ENCODE results near the gene CEP112. TPM values are rescaled to one million over a fixed set of nuclear protein-coding genes. Genes with fewer than 3 reads are reported as not detected.
A peak's percentile ranks its signal among the peaks of the same experiment; 100 is the strongest.

CEP112 gene
- total and polyA plus RNA-seq, 2 experiments from 2014 or later, result 4.0 to 4.3 TPM

DNA sequence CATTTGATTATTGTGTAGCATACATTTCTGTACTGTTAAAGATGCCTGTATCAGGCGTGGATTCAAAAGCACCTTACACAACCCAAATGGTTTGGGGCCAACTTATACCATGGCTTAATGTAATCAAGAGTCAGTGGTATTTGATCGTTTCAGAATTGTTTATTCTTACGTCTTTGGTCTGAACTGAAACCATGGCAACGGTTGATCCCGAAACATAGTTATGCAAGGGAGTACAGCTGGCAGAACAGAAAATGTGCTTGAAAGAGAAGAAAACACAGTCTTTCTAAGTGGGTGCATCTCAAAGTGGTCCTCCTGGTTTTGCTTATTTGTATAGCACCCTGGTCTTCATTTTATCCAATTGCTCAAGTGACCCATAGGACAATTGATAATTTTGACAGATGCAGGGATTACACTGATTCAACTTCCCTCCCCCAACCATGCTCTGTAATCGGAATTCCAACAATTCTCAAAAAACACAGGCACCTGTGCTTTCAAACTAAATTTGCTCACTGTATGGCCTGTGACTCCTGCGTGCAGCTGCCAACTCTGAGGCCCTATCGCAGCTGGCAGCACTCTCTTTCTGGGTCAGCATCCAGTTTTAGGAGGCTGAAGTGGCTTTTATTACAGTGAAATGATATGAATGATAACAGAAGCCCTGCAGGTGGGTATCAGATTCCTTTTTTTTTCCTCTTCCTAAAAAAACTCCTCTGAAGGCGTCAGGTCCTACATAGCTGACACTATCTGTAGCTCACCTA, 553.5 kb downstream of the CEP112 start (continued):
- TF ChIP-seq, protein P1, sequence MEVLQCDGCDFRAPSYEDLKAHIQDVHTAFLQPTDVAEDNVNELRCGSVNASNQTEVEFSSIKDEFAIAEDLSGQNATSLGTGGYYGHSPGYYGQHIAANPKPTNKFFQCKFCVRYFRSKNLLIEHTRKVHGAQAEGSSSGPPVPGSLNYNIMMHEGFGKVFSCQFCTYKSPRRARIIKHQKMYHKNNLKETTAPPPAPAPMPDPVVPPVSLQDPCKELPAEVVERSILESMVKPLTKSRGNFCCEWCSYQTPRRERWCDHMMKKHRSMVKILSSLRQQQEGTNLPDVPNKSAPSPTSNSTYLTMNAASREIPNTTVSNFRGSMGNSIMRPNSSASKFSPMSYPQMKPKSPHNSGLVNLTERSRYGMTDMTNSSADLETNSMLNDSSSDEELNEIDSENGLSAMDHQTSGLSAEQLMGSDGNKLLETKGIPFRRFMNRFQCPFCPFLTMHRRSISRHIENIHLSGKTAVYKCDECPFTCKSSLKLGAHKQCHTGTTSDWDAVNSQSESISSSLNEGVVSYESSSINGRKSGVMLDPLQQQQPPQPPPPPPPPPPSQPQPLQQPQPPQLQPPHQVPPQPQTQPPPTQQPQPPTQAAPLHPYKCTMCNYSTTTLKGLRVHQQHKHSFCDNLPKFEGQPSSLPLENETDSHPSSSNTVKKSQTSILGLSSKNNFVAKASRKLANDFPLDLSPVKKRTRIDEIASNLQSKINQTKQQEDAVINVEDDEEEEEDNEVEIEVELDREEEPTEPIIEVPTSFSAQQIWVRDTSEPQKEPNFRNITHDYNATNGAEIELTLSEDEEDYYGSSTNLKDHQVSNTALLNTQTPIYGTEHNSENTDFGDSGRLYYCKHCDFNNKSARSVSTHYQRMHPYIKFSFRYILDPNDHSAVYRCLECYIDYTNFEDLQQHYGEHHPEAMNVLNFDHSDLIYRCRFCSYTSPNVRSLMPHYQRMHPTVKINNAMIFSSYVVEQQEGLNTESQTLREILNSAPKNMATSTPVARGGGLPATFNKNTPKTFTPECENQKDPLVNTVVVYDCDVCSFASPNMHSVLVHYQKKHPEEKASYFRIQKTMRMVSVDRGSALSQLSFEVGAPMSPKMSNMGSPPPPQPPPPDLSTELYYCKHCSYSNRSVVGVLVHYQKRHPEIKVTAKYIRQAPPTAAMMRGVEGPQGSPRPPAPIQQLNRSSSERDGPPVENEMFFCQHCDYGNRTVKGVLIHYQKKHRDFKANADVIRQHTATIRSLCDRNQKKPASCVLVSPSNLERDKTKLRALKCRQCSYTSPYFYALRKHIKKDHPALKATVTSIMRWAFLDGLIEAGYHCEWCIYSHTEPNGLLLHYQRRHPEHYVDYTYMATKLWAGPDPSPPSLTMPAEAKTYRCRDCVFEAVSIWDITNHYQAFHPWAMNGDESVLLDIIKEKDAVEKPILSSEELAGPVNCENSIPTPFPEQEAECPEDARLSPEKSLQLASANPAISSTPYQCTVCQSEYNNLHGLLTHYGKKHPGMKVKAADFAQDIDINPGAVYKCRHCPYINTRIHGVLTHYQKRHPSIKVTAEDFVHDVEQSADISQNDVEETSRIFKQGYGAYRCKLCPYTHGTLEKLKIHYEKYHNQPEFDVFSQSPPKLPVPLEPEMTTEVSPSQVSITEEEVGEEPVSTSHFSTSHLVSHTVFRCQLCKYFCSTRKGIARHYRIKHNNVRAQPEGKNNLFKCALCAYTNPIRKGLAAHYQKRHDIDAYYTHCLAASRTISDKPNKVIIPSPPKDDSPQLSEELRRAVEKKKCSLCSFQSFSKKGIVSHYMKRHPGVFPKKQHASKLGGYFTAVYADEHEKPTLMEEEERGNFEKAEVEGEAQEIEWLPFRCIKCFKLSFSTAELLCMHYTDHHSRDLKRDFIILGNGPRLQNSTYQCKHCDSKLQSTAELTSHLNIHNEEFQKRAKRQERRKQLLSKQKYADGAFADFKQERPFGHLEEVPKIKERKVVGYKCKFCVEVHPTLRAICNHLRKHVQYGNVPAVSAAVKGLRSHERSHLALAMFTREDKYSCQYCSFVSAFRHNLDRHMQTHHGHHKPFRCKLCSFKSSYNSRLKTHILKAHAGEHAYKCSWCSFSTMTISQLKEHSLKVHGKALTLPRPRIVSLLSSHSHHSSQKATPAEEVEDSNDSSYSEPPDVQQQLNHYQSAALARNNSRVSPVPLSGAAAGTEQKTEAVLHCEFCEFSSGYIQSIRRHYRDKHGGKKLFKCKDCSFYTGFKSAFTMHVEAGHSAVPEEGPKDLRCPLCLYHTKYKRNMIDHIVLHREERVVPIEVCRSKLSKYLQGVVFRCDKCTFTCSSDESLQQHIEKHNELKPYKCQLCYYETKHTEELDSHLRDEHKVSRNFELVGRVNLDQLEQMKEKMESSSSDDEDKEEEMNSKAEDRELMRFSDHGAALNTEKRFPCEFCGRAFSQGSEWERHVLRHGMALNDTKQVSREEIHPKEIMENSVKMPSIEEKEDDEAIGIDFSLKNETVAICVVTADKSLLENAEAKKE (CRISPR knock-in tag; IDR thresholded peaks at IDR 0.05), result no peak

DNA sequence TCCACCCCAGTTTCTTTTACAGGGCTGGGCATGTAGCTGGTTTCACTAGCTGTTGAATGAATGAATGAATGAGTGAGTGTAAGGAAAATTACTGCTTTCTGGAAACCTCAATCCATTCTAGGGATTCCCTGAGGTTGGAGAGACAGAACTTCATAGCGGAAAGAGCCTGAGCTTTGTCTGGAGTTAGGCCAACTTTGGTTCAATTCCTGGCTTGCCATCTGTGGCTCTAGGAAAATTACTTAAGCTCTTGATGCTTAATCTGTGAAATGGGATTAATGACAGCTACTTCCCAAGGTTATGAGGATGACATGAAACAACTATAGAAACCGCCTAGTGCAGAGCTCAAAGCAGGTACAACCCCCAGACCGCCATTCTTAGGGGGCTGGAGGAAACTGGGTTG, 554.1 kb downstream of the CEP112 start:
- no peak for ATAC-seq

More for the DNA sequence above, 554.1 kb downstream of the CEP112 start:
- Mint-ChIP-seq H3K36me3 (ENCODE audit: low read depth) (peaks cover 5% of the 10 kb centered on the region; the same call in 1 of the 3 replicates), H3K27ac (no peak overlapping the region), H3K27me3 (ENCODE audit: insufficient read depth, low read depth, poor library complexity) (no peaks in the 10 kb centered on the region), H3K4me3 (no peak overlapping the region), H3K4me1 (peaks cover 9% of the 10 kb centered on the region; the same call in 2 of the 3 replicates), H3K9me3 (peaks cover 6% of the 10 kb centered on the region; the same call in 2 of the 3 replicates)
- Histone ChIP-seq H3K4me2 (no peak overlapping the region), H2AFZ (0 out of 2 replicates have a peak overlapping the region, but pooled peaks have one; percentile 34), H3K27ac (ENCODE audit: low read depth) (no peak overlapping the region), H3K4me1 (ENCODE audit: insufficient read depth) (peaks cover 8% of the 10 kb centered on the region), H3K4me3 (no peak overlapping the region), H4K20me1 (replicated peaks; ENCODE audit: insufficient read depth) (no peaks in the 10 kb centered on the region), H3F3A (replicated peaks; ENCODE audit: low read depth) (no peaks in the 10 kb centered on the region), H3K79me2 (replicated peaks; ENCODE audit: insufficient read depth) (no peaks in the 10 kb centered on the region), H3K36me3 (ENCODE audit: insufficient read depth) (no peaks in the 10 kb centered on the region), H3K27me3 (ENCODE audit: insufficient read depth) (no peaks in the 10 kb centered on the region), H3K9me2 (ENCODE audit: insufficient read depth) (no peaks in the 10 kb centered on the region)
- no peak for DNase-seq (ENCODE audit: low spot score)
- TF ChIP-seq POLR2AphosphoS5 (IDR thresholded peaks at IDR 0.05; ENCODE audit: low read depth), result no peak
- TF ChIP-seq, protein P2, sequence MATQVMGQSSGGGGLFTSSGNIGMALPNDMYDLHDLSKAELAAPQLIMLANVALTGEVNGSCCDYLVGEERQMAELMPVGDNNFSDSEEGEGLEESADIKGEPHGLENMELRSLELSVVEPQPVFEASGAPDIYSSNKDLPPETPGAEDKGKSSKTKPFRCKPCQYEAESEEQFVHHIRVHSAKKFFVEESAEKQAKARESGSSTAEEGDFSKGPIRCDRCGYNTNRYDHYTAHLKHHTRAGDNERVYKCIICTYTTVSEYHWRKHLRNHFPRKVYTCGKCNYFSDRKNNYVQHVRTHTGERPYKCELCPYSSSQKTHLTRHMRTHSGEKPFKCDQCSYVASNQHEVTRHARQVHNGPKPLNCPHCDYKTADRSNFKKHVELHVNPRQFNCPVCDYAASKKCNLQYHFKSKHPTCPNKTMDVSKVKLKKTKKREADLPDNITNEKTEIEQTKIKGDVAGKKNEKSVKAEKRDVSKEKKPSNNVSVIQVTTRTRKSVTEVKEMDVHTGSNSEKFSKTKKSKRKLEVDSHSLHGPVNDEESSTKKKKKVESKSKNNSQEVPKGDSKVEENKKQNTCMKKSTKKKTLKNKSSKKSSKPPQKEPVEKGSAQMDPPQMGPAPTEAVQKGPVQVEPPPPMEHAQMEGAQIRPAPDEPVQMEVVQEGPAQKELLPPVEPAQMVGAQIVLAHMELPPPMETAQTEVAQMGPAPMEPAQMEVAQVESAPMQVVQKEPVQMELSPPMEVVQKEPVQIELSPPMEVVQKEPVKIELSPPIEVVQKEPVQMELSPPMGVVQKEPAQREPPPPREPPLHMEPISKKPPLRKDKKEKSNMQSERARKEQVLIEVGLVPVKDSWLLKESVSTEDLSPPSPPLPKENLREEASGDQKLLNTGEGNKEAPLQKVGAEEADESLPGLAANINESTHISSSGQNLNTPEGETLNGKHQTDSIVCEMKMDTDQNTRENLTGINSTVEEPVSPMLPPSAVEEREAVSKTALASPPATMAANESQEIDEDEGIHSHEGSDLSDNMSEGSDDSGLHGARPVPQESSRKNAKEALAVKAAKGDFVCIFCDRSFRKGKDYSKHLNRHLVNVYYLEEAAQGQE (IDR thresholded peaks at IDR 0.05; ENCODE audit: unreplicated experiment), result no peak
- TF ChIP-seq NANOG (IDR thresholded peaks at IDR 0.05; ENCODE audit: borderline replicate concordance), result no peak
- TF ChIP-seq CREB1 (CRISPR knock-in tag; IDR thresholded peaks at IDR 0.05; ENCODE audit: low read depth), result no peak
- TF ChIP-seq EZH2phosphoT487 (IDR thresholded peaks at IDR 0.05; ENCODE audit: unreplicated experiment), result no peak
